HepG2 (cell line): ENCODE measurements around the gene RSBN1L.

Source experiments
- JUNB ChIP-seq: sonication (generic); formaldehyde crosslinking; IDR thresholded peaks from 2 replicates; pipeline ENCODE4 v1.8.0; 2022; ENCODE audit warnings: missing genetic modification reagents, mild to moderate bottlenecking, borderline replicate concordance
- MAFF ChIP-seq: IDR thresholded peaks from 2 replicates; pipeline ENCODE4 v1.6.1; 2011; ENCODE audit warnings: low read depth, low read length, improper control_type of control experiment
- MAZ ChIP-seq, 2 experiments: sonication (generic) in 1 of 2; formaldehyde crosslinking in 1 of 2; IDR thresholded peaks; 2 replicates each; pipeline versions ENCODE4 v1.5.0 to v1.6.1; 2012 to 2020; ENCODE audit warnings: low read depth in 2 of 2, mild to moderate bottlenecking in 2 of 2, borderline replicate concordance in 1 of 2, improper control_type of control experiment in 1 of 2, low read length in 1 of 2, missing genetic modification reagents in 1 of 2, moderate library complexity in 1 of 2
- PRPF4 ChIP-seq: fragments of 200-400 bp; formaldehyde crosslinking; IDR thresholded peaks from 2 replicates; pipeline ENCODE4 v1.6.1; 2016; ENCODE audit warnings: low read length, low read depth; ENCODE audit not compliant: poor library complexity, severe bottlenecking
- RFX5 ChIP-seq: IDR thresholded peaks from 2 replicates; pipeline ENCODE4 v1.6.1; 2011; ENCODE audit warnings: low read depth, low read length, improper control_type of control experiment
- SOX13 ChIP-seq, 3 experiments: fragments of 450-650 bp in 1 of 3; sonication (generic) in 1 of 3; formaldehyde crosslinking in 1 of 3; IDR thresholded peaks in 2 of 3; conservative IDR thresholded peaks in 1 of 3; 2 replicates each; pipeline versions ENCODE4 v1.5.0 to v1.6.1; 2016 to 2020; ENCODE audit warnings: antibody characterized with exemption in 1 of 3, mild to moderate bottlenecking in 1 of 3, missing compliant biosample characterization in 1 of 3, missing genetic modification reagents in 1 of 3, moderate library complexity in 1 of 3
- SUZ12 ChIP-seq: fragments of 150-350 bp; IDR thresholded peaks from 2 replicates; pipeline ENCODE4 v1.6.1; 2014; ENCODE audit warnings: low read depth, low read length
- TSC22D2 ChIP-seq: sonication (generic); formaldehyde crosslinking; IDR thresholded peaks from 2 replicates; pipeline ENCODE4 v1.5.1; 2020; ENCODE audit warnings: missing genetic modification reagents, mild to moderate bottlenecking, borderline replicate concordance
- ZNF367 ChIP-seq: sonication (generic); formaldehyde crosslinking; IDR thresholded peaks from 2 replicates; pipeline ENCODE4 v1.4.0; 2020; ENCODE audit warnings: missing genetic modification reagents, borderline replicate concordance
- ZNF672 ChIP-seq: sonication (generic); formaldehyde crosslinking; IDR thresholded peaks from 2 replicates; pipeline ENCODE4 v1.8.1; 2022; ENCODE audit warnings: missing genetic modification reagents
- TF ChIP-seq, protein P1 (sequence below): sonication (generic); formaldehyde crosslinking; IDR thresholded peaks from 2 replicates; pipeline ENCODE4 v1.5.1; 2020; ENCODE audit warnings: missing genetic modification reagents, mild to moderate bottlenecking, borderline replicate concordance
- TF ChIP-seq, protein P2 (sequence below): sonication (generic); formaldehyde crosslinking; IDR thresholded peaks from 2 replicates; pipeline ENCODE4 v1.5.0; 2020; ENCODE audit warnings: mild to moderate bottlenecking, missing genetic modification reagents, moderate library complexity
- TF ChIP-seq, protein P3 (sequence below), 2 experiments: sonication (generic) in 1 of 2; formaldehyde crosslinking in 1 of 2; IDR thresholded peaks; 2 replicates each; pipeline versions ENCODE4 v1.4.0 to v1.6.1; 2016 to 2020; ENCODE audit warnings: borderline replicate concordance in 1 of 2, low read depth in 1 of 2, mild to moderate bottlenecking in 1 of 2, missing genetic modification reagents in 1 of 2
- TF ChIP-seq, protein P4 (sequence below): IDR thresholded peaks from 2 replicates; pipeline ENCODE4 v1.6.1; 2012; ENCODE audit warnings: low read length, improper control_type of control experiment

DNA sequence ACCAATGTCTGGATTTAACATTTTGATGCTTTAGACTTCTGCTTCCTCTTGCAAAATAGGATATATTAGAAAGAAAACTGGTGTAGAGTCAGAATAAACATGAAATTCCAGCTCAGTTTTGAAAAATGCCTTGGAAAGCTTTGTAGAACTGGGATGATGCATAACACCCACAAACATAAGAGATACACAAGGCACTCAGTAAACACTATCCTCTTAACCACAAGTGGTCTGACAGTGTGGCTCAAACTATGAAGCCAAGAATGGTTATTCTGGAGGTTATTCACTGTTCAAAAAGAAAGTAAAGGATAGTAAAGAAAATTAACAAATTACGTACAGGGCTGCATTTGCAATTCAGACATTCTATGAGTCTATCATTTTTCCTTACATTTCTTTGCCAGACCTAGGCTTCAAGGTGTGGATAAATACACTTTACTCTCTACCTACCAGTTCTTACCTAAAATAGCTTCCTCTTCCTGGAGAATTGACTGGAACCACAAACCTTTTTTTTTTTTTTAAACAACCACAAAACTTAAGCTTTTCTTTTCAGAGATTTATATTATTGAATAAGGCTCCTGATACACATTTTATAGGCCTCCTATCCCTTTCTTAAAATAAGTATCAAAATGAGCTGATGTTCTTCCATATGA is 9.0 kb upstream of the RSBN1L start:
- TF ChIP-seq, protein P1, sequence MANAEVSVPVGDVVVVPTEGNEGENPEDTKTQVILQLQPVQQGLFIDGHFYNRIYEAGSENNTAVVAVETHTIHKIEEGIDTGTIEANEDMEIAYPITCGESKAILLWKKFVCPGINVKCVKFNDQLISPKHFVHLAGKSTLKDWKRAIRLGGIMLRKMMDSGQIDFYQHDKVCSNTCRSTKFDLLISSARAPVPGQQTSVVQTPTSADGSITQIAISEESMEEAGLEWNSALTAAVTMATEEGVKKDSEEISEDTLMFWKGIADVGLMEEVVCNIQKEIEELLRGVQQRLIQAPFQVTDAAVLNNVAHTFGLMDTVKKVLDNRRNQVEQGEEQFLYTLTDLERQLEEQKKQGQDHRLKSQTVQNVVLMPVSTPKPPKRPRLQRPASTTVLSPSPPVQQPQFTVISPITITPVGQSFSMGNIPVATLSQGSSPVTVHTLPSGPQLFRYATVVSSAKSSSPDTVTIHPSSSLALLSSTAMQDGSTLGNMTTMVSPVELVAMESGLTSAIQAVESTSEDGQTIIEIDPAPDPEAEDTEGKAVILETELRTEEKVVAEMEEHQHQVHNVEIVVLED, result no peak
- TF ChIP-seq SOX13 (IDR thresholded peaks at IDR 0.05), result no peak
- no peak for TF ChIP-seq SOX13 (CRISPR knock-in tag; conservative IDR thresholded peaks at IDR 0.05 in 1 of 2, IDR thresholded peaks at IDR 0.05 in 1 of 2)
- TF ChIP-seq PRPF4, result no peak
- TF ChIP-seq ZNF367, result no peak
- TF ChIP-seq, protein P2, sequence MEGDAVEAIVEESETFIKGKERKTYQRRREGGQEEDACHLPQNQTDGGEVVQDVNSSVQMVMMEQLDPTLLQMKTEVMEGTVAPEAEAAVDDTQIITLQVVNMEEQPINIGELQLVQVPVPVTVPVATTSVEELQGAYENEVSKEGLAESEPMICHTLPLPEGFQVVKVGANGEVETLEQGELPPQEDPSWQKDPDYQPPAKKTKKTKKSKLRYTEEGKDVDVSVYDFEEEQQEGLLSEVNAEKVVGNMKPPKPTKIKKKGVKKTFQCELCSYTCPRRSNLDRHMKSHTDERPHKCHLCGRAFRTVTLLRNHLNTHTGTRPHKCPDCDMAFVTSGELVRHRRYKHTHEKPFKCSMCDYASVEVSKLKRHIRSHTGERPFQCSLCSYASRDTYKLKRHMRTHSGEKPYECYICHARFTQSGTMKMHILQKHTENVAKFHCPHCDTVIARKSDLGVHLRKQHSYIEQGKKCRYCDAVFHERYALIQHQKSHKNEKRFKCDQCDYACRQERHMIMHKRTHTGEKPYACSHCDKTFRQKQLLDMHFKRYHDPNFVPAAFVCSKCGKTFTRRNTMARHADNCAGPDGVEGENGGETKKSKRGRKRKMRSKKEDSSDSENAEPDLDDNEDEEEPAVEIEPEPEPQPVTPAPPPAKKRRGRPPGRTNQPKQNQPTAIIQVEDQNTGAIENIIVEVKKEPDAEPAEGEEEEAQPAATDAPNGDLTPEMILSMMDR, result no peak
- TF ChIP-seq, protein P3, sequence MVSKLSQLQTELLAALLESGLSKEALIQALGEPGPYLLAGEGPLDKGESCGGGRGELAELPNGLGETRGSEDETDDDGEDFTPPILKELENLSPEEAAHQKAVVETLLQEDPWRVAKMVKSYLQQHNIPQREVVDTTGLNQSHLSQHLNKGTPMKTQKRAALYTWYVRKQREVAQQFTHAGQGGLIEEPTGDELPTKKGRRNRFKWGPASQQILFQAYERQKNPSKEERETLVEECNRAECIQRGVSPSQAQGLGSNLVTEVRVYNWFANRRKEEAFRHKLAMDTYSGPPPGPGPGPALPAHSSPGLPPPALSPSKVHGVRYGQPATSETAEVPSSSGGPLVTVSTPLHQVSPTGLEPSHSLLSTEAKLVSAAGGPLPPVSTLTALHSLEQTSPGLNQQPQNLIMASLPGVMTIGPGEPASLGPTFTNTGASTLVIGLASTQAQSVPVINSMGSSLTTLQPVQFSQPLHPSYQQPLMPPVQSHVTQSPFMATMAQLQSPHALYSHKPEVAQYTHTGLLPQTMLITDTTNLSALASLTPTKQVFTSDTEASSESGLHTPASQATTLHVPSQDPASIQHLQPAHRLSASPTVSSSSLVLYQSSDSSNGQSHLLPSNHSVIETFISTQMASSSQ (IDR thresholded peaks at IDR 0.05; ENCODE audit: low read depth), result no peak
- TF ChIP-seq, protein P3 (CRISPR knock-in tag; IDR thresholded peaks at IDR 0.05; ENCODE audit: borderline replicate concordance), result no peak
- no peak for TF ChIP-seq SUZ12
- TF ChIP-seq, protein P4, sequence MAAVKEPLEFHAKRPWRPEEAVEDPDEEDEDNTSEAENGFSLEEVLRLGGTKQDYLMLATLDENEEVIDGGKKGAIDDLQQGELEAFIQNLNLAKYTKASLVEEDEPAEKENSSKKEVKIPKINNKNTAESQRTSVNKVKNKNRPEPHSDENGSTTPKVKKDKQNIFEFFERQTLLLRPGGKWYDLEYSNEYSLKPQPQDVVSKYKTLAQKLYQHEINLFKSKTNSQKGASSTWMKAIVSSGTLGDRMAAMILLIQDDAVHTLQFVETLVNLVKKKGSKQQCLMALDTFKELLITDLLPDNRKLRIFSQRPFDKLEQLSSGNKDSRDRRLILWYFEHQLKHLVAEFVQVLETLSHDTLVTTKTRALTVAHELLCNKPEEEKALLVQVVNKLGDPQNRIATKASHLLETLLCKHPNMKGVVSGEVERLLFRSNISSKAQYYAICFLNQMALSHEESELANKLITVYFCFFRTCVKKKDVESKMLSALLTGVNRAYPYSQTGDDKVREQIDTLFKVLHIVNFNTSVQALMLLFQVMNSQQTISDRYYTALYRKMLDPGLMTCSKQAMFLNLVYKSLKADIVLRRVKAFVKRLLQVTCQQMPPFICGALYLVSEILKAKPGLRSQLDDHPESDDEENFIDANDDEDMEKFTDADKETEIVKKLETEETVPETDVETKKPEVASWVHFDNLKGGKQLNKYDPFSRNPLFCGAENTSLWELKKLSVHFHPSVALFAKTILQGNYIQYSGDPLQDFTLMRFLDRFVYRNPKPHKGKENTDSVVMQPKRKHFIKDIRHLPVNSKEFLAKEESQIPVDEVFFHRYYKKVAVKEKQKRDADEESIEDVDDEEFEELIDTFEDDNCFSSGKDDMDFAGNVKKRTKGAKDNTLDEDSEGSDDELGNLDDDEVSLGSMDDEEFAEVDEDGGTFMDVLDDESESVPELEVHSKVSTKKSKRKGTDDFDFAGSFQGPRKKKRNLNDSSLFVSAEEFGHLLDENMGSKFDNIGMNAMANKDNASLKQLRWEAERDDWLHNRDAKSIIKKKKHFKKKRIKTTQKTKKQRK, result no peak
- no peak for TF ChIP-seq JUNB
- TF ChIP-seq RFX5, result no peak
- no peak for TF ChIP-seq TSC22D2
- no peak for TF ChIP-seq MAZ (IDR thresholded peaks at IDR 0.05; ENCODE audit: borderline replicate concordance, low read depth, low read length)
- no peak for TF ChIP-seq MAZ (CRISPR knock-in tag; IDR thresholded peaks at IDR 0.05; ENCODE audit: low read depth)
- no peak for TF ChIP-seq ZNF672
- no peak for TF ChIP-seq MAFF
